ENCODE results near the gene ZNF319. TPM values are rescaled to one million over a fixed set of nuclear protein-coding genes. Genes with fewer than 3 reads are reported as not detected.

ZNF319 gene
- total and polyA plus RNA-seq, 2 of the 8 experiments (the other 6 are each of a cell fraction or from before 2014, with no cell fraction given): 3.3 to 5.5 TPM

Other genes starting within 250 kb of the ZNF319 start
- gene KIFC3, start 198.2 kb downstream of the ZNF319 start, total RNA-seq (2021; fragmentation: NEBNext Ultra II Directional; extraction: Animal tissue kit (Norgen Biotek cat#: 25700)): 5.3 and 7.1 TPM in 2 replicates
- 2.1 and 3.8 TPM in 2 replicates for gene KIFC3, start 198.2 kb downstream of the ZNF319 start, polyA plus RNA-seq (2011; rRNA removed)
- not detected in 2 replicates for gene CNGB1, start 29.5 kb downstream of the ZNF319 start, total RNA-seq (2021; fragmentation: NEBNext Ultra II Directional; extraction: Animal tissue kit (Norgen Biotek cat#: 25700))
- not detected in 2 replicates for gene CNGB1, start 29.5 kb downstream of the ZNF319 start, polyA plus RNA-seq (2011; rRNA removed)
- gene USB1, start 735 bp upstream of the ZNF319 start, total RNA-seq (2021; fragmentation: NEBNext Ultra II Directional; extraction: Animal tissue kit (Norgen Biotek cat#: 25700)): 65.4 and 72.9 TPM in 2 replicates
- 75.9 and 81.0 TPM in 2 replicates for gene USB1, start 735 bp upstream of the ZNF319 start, polyA plus RNA-seq (2011; rRNA removed)
- gene MMP15, start 25.1 kb upstream of the ZNF319 start, total RNA-seq (2021; fragmentation: NEBNext Ultra II Directional; extraction: Animal tissue kit (Norgen Biotek cat#: 25700)): 42.2 and 44.0 TPM in 2 replicates
- 38.5 and 64.8 TPM in 2 replicates for gene MMP15, start 25.1 kb upstream of the ZNF319 start, polyA plus RNA-seq (2011; rRNA removed)
- 43.4 and 45.6 TPM in 2 replicates for gene CFAP20, start 128.7 kb upstream of the ZNF319 start, total RNA-seq (2021; fragmentation: NEBNext Ultra II Directional; extraction: Animal tissue kit (Norgen Biotek cat#: 25700))
- gene CFAP20, start 128.7 kb upstream of the ZNF319 start, polyA plus RNA-seq (2011; rRNA removed): 65.4 and 74.2 TPM in 2 replicates
- 124 and 128 TPM in 2 replicates for gene CSNK2A2, start 197.4 kb upstream of the ZNF319 start, total RNA-seq (2021; fragmentation: NEBNext Ultra II Directional; extraction: Animal tissue kit (Norgen Biotek cat#: 25700))
- 29.4 and 37.9 TPM in 2 replicates for gene CSNK2A2, start 197.4 kb upstream of the ZNF319 start, polyA plus RNA-seq (2011; rRNA removed)